Vagina (tissue), 2 donors: Measurements from ENCODE around the gene BRSK2.

Source experiments
- CTCF ChIP-seq, 3 experiments: fragments of 450-650 bp in 2 of 3; fragments of 200-600 bp in 1 of 3; sonication (generic) in 1 of 3; IDR thresholded peaks; one replicate each; pipeline ENCODE4 v1.5.1; 2017 to 2019; ENCODE audit warnings: antibody characterized with exemption in 3 of 3, mild to moderate bottlenecking in 2 of 3, moderate library complexity in 2 of 3
- POLR2AphosphoS5 ChIP-seq, 2 donors: sonication (generic); formaldehyde crosslinking; IDR thresholded peaks; one replicate each; pipeline ENCODE4 v1.9.0; 2017; ENCODE audit warnings: antibody characterized with exemption in 2 of 2, mild to moderate bottlenecking in 2 of 2, low read depth in 1 of 2; ENCODE audit not compliant: insufficient read depth in 1 of 2

GRCh38 chr11:1485504-1485885, 95.8 kb downstream of the BRSK2 start:
- no peak for TF ChIP-seq CTCF (IDR thresholded peaks at IDR 0.05)
- no peak for TF ChIP-seq POLR2AphosphoS5 (IDR thresholded peaks at IDR 0.05; ENCODE audit: insufficient read depth in 1 of 2, low read depth in 1 of 2)
